Duodenal mucosa (tissue), 2 donors: ENCODE measurements around the gene NABP2.

Experiments
- H3K27ac ChIP-seq: one replicate; pipeline ENCODE4 v1.7.0; 2013; ENCODE audit warnings: low read depth, low read length
- H3K27me3 ChIP-seq, 2 donors: one replicate each; pipeline ENCODE4 v1.7.0; 2013; ENCODE audit warnings: low read length in 2 of 2, control low read depth in 1 of 2; ENCODE audit not compliant: insufficient read depth in 2 of 2, control insufficient read depth in 1 of 2
- H3K36me3 ChIP-seq, 2 donors: one replicate each; pipeline ENCODE4 v1.7.0; 2013; ENCODE audit warnings: low read length in 2 of 2, control low read depth in 1 of 2; ENCODE audit not compliant: insufficient read depth in 2 of 2, control insufficient read depth in 1 of 2
- H3K4me1 ChIP-seq, 2 donors: one replicate each; pipeline ENCODE4 v1.7.0; 2013; ENCODE audit warnings: low read length in 2 of 2, control low read depth in 1 of 2; ENCODE audit not compliant: insufficient read depth in 2 of 2, control insufficient read depth in 1 of 2
- H3K4me3 ChIP-seq, 2 donors: one replicate each; pipeline ENCODE4 v1.7.0; 2013; ENCODE audit warnings: low read length in 2 of 2, low read depth in 1 of 2
- H3K9ac ChIP-seq, 2 donors: one replicate each; pipeline ENCODE4 v1.7.0; 2013; ENCODE audit warnings: low read length in 2 of 2, low read depth in 1 of 2
- H3K9me3 ChIP-seq, 2 donors: one replicate each; pipeline ENCODE4 v1.7.0; 2013; ENCODE audit warnings: low read length in 2 of 2, control low read depth in 1 of 2; ENCODE audit not compliant: control insufficient read depth in 1 of 2

NABP2 gene

DNA sequence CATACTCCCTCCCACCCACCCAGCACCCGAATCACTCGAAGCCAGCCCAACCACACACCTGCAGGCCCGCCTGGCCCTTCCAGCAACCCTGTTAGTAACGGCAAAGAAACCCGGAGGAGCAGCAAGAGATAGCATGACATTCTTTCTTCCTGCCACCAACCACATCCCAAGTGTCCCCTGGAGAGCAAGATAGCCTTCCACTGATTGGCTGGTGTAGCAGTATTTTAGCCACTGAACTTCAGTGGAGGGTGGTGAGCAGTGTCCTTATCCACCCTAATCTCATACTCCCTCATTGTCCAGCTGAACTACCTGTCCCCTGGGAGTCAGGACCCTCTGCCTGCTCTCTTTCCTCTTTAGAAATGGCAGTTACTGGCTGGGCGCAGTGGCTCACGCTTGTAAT, 4.9 kb downstream of the NABP2 start:
- no peak overlapping the region for H3K9ac ChIP-seq
- H3K27me3 ChIP-seq = no peaks in the 10 kb centered on the region
- H3K27ac ChIP-seq = no peak overlapping the region
- peaks cover 12 to 29% of the 10 kb centered on the region in 2 donors for H3K4me1 ChIP-seq
- no peaks in the 10 kb centered on the region for H3K9me3 ChIP-seq
- peaks cover 0 to 8% of the 10 kb centered on the region in 2 donors for H3K36me3 ChIP-seq
- H3K4me3 ChIP-seq = no peak overlapping the region

DNA sequence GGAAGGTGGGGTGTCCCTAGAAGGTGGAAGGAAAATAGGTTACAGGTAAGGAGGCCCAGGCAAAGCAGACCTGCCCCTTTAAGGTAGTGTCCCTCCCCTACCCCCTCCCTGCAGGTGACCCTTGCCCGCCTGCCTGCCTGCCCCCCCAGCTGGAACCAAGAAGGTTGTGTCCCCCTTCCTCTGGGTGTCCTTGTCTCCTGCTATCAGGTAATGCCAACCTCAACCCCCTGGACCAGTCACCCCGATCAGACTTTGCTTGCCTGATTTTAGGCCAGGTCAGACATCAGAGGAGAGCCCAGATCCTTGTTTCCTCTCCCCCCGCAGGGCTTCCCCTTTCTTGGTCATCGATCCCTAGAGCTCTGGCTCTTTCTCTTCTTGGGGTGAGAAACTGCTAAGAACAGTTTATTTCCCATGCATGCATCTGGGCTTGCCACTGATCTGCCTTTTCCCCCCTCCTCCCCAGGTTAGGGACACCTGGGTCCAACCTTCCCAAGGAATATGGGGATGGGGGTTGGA, 5.8 kb downstream of the NABP2 start, which contains the start of gene SLC39A5:
Gene SLC39A5, plus strand, starts transcription at position 136 of the 516 bp plus-strand sequence. CDS start 1,224 bp downstream, outside the sequence.
- Histone ChIP-seq H3K9ac (peak within 1 kb of the TSS; percentile 80 to 95), H3K27ac (peak within 1 kb of the TSS; percentile 76), H3K27me3 (no peaks in the 10 kb centered on the region), H3K4me1 (peaks cover 12 to 23% of the 10 kb centered on the region in 2 donors), H3K4me3 (peak within 1 kb of the TSS; percentile 72 to 82), H3K9me3 (no peaks in the 10 kb centered on the region), H3K36me3 (peaks cover 0 to 9% of the 10 kb centered on the region in 2 donors)

DNA sequence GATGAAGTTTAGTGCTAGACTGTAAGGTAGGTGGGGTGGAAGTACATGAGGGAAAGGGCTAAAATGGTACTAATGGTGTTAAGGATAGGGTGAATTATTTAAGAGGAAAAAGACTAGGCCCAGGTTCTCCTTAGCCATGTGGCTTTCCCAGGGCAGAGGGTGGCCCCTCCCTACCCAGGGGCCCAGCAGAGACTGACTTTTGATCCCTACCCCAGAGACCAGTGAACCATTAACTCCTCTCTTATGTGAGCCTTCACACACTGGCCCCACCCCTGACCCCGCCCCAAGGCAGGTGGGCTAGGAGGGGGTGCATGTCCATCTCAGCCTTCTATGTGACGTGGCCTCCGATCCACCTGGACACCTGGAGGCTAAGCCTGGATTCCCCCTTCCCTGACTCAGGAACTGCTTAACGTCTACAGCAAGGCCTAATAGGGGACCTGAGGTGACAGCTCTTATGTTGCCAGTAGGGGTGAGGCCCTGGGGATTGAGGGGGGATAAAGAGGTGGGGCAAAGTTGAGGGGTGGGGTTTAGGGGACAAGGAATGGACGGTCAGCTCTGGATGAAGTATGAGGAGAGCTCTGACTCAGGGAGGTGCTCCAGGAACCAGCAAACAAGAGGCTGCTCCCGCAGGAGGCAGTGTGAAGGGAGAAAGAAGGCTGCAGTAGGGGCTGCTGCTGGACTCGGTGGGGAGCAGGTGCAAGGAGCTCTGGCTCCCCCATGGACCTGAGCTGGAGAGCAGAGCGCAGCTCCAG, 6.5 kb downstream of the NABP2 start:
- Histone ChIP-seq H3K4me3 (peak overlapping the region; percentile 72 to 82), H3K27ac (peak overlapping the region; percentile 76), H3K9ac (peak overlapping the region; percentile 80 to 95), H3K4me1 (peaks cover 12 to 17% of the 10 kb centered on the region in 2 donors), H3K36me3 (peaks cover 0 to 15% of the 10 kb centered on the region in 2 donors), H3K9me3 (no peaks in the 10 kb centered on the region), H3K27me3 (no peaks in the 10 kb centered on the region)

DNA sequence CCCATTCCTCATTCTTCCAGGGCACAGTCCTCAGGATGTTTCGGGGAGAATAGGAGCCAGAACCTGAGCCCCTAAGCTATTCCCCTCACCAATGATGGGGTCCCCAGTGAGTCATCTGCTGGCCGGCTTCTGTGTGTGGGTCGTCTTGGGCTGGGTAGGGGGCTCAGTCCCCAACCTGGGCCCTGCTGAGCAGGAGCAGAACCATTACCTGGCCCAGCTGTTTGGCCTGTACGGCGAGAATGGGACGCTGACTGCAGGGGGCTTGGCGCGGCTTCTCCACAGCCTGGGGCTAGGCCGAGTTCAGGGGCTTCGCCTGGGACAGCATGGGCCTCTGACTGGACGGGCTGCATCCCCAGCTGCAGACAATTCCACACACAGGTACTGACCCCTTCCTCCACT, 7.0 kb downstream of the NABP2 start:
- Histone ChIP-seq H3K27me3 (no peaks in the 10 kb centered on the region), H3K4me1 (peaks cover 12 to 17% of the 10 kb centered on the region in 2 donors), H3K4me3 (peak overlapping the region; percentile 72 to 82), H3K9me3 (no peaks in the 10 kb centered on the region), H3K27ac (no peak overlapping the region), H3K9ac (peak overlapping the region; percentile 80 to 95), H3K36me3 (peaks cover 4 to 17% of the 10 kb centered on the region in 2 donors)

DNA sequence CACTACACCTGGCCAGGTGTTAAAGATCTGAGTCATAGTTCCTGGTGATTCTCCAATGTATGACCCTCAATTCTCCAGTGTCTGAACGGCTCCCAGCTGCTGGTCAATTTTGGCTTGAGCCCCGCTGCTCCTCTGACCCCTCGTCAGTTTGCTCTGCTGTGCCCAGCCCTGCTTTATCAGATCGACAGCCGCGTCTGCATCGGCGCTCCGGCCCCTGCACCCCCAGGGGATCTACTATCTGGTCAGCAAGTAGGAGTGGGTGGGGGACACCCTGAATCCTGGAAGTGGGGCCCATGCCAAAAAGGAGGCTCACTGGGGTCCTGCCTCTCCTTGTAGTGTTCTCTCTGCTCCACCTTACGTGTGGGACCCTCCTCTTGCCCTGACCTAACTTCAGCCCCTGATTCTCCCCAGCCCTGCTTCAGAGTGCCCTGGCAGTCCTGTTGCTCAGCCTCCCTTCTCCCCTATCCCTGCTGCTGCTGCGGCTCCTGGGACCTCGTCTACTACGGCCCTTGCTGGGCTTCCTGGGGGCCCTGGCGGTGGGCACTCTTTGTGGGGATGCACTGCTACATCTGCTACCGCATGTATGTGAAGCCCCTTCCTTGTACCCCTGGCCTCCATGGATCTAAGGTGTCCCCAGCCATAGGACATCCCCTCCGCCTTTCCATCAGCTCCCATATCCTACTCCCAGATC, 10.7 kb downstream of the NABP2 start:
- no peak overlapping the region for H3K4me3 ChIP-seq
- peaks cover 9 to 14% of the 10 kb centered on the region in 2 donors for H3K4me1 ChIP-seq
- H3K9me3 ChIP-seq = no peaks in the 10 kb centered on the region
- H3K27ac ChIP-seq = no peak overlapping the region
- H3K36me3 ChIP-seq = peaks cover 6 to 37% of the 10 kb centered on the region in 2 donors
- no peak overlapping the region for H3K9ac ChIP-seq
- no peaks in the 10 kb centered on the region for H3K27me3 ChIP-seq

DNA sequence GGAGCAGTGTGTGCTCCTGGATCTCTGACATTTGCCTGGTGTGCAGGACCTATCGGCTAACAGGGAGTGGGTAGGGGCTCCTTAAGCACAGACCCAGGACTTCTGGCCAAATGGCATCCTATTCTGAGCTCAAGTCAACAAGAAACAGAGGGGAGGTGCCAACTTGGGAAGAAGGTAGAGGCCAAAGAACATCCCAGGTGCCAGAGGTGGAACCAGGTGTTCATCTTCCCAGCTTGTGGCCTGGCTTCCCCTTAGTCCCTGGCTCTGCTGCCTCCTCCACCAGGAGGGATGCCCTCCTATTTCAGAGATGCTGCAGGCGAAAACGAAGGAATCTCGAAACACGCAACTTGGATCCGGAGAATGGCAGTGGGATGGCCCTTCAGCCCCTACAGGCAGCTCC, 11.9 kb downstream of the NABP2 start:
- Histone ChIP-seq H3K4me3 (no peak overlapping the region), H3K36me3 (peaks cover 6 to 44% of the 10 kb centered on the region in 2 donors), H3K9me3 (no peaks in the 10 kb centered on the region), H3K9ac (no peak overlapping the region), H3K4me1 (peaks cover 5 to 8% of the 10 kb centered on the region in 2 donors), H3K27me3 (no peaks in the 10 kb centered on the region), H3K27ac (no peak overlapping the region)

DNA sequence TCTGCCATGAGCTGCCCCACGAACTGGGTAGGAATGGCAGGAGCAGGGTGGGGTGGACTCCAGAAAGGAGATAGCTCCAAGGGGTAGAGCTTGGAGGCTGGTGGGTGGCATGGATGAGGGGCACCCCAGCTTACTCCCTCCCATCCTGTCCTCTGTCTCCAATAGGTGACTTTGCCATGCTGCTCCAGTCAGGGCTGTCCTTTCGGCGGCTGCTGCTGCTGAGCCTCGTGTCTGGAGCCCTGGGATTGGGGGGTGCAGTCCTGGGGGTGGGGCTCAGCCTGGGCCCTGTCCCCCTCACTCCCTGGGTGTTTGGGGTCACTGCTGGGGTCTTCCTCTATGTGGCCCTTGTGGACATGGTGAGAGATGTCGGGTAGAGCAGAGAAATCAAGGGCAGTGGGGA, 12.8 kb downstream of the NABP2 start:
- H3K9me3 ChIP-seq = no peaks in the 10 kb centered on the region
- no peak overlapping the region for H3K9ac ChIP-seq
- H3K4me3 ChIP-seq = no peak overlapping the region
- H3K4me1 ChIP-seq = peaks cover 5 to 8% of the 10 kb centered on the region in 2 donors
- H3K27ac ChIP-seq = no peak overlapping the region
- peaks cover 13 to 53% of the 10 kb centered on the region in 2 donors for H3K36me3 ChIP-seq
- no peaks in the 10 kb centered on the region for H3K27me3 ChIP-seq

DNA sequence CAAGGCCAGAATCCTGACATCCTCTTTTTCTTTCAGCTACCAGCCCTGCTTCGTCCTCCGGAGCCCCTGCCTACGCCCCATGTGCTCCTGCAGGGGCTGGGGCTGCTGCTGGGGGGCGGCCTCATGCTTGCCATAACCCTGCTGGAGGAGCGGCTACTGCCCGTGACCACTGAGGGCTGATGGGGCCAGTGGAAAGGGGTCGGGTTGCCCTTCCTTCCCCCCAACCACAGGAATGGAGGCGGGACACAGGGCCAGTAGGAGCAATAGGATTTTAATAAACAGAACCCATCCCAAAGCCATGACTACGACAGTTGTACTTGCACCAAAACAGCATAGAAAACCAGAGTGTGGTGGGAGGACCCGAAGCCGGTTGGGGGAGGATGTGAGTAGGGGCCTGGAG, 13.4 kb downstream of the NABP2 start:
- H3K36me3 ChIP-seq = peaks cover 18 to 59% of the 10 kb centered on the region in 2 donors
- no peak overlapping the region for H3K27ac ChIP-seq
- no peak overlapping the region for H3K4me3 ChIP-seq
- no peaks in the 10 kb centered on the region for H3K9me3 ChIP-seq
- peaks cover 2 to 6% of the 10 kb centered on the region in 2 donors for H3K4me1 ChIP-seq
- no peak overlapping the region for H3K9ac ChIP-seq
- no peaks in the 10 kb centered on the region for H3K27me3 ChIP-seq

DNA sequence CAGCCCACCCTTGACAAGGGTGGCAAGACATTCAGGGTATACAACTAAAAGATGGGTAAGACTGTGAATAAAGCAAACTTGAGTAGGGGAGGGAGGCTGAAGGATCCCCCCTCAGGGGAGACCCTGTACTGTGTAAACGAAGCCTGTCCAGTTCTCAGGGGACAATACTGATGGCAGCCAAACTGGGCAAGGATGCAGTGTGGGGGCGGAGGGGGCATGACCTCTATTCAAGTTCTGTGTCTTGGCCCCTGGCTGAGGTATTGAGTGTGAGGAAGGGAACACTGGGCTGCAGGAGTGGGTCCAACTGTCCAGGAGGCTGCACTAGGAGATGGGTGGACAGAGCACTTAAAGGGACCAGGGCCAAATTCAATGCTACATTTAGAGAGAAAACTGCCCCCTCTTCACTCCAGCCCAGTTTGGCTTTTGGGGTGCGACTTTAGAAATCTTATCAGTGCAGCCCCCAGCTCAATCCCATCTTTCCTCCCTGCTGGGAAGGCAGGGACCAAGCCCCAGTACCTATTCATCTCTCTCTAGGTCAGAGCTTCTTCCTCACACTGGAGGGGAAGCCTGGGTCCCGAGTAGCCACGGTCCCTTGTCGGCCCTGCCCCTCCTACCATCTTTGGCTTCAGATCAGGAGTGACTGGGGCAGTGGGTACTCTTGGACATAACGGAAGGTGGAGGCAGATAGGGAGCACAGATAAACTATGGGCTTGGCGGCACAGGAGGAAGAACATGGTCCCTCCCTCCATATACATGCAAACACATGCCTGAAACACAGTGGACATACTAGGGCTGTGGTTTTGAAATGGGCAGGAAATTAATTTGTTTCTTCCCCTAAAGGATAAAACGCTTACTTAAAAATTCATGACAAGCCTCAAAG, 17.5 kb downstream of the NABP2 start:
- no peak overlapping the region for H3K27ac ChIP-seq
- H3K36me3 ChIP-seq = peaks cover 34 to 79% of the 10 kb centered on the region in 2 donors

More for the DNA sequence above, 17.5 kb downstream of the NABP2 start:
- Histone ChIP-seq H3K4me1 (peaks cover 0 to 5% of the 10 kb centered on the region in 2 donors), H3K9me3 (no peaks in the 10 kb centered on the region), H3K4me3 (no peak overlapping the region), H3K27me3 (no peaks in the 10 kb centered on the region), H3K9ac (no peak overlapping the region)
